Esophagus muscularis mucosa (tissue), 4 donors: ENCODE measurements around the gene TK1. TPM values are rescaled to one million over a fixed set of nuclear protein-coding genes. Genes with fewer than 3 reads are reported as not detected.

Experiments
- DNase-seq: peaks from one replicate; pipeline ENCODE4 v3.0.0-alpha.2; 2017; ENCODE audit errors: extremely low spot score
- H3K27ac ChIP-seq, 4 donors: fragments of 200-600 bp; sonication (generic); replicated peaks in 1 of 4; 1 replicate in 3 of 4; 2 replicates in 1 of 4; pipeline ENCODE4 v1.5.1; 2016 to 2019; ENCODE audit warnings: mild to moderate bottlenecking in 1 of 4
- H3K27me3 ChIP-seq, 4 donors: fragments of 200-600 bp; sonication (generic); one replicate each; pipeline versions ENCODE4 v1.5.1 to v1.6.0; 2016 to 2019
- H3K36me3 ChIP-seq, 4 donors: fragments of 200-600 bp; sonication (generic); one replicate each; pipeline ENCODE4 v1.5.1; 2016 to 2019
- H3K4me1 ChIP-seq, 4 donors: fragments of 200-600 bp; sonication (generic); one replicate each; pipeline ENCODE4 v1.5.1; 2016 to 2019
- H3K4me3 ChIP-seq, 4 donors: fragments of 200-600 bp; sonication (generic); 1 replicate in 2 of 4; 2 replicates in 2 of 4; pipeline ENCODE4 v1.5.1; 2016 to 2019; ENCODE audit warnings: mild to moderate bottlenecking in 4 of 4, moderate library complexity in 1 of 4
- H3K9me3 ChIP-seq, 4 donors: fragments of 200-600 bp; sonication (generic); 1 replicate in 3 of 4; 2 replicates in 1 of 4; pipeline ENCODE4 v1.5.1; 2016 to 2019
- EP300 ChIP-seq: sonication (generic); formaldehyde crosslinking; IDR thresholded peaks from one replicate; pipeline ENCODE4 v1.6.1; 2017; ENCODE audit warnings: antibody characterized with exemption
- POLR2A ChIP-seq: fragments of 450-650 bp; IDR thresholded peaks from one replicate; pipeline ENCODE4 v1.6.1; 2017; ENCODE audit warnings: antibody characterized with exemption, moderate library complexity, mild to moderate bottlenecking, low read depth
- POLR2AphosphoS5 ChIP-seq, 2 donors: sonication (generic); formaldehyde crosslinking; IDR thresholded peaks; one replicate each; pipeline ENCODE4 v1.6.1; 2017; ENCODE audit warnings: antibody characterized with exemption in 2 of 2
- WGBS: methylation state at CpG from one replicate; pipeline ENCODE4 v1.1.5; 2018; 5-methylcytosine and 5-hydroxymethylcytosine counted together
- intact Hi-C: fragments of 100-400 bp; cut with DNase I; formaldehyde crosslinking; loops from one replicate; pipeline ENCODE4 v1.15.1; 2023
- total RNA-seq, 4 donors: library from RNA; depleted of rRNA; stranded (reverse); fragments of >200 nt; gene quantifications; one replicate each; pipeline versions ENCODE4 v1.1.0 to v1.2.1, GENCODE V29; 2016
- TF ChIP-seq, protein P1 (sequence below), 3 experiments: fragments of 200-600 bp in 2 of 3; fragments of 450-650 bp in 1 of 3; sonication (generic) in 2 of 3; IDR thresholded peaks; one replicate each; pipeline ENCODE4 v1.5.1; 2017 to 2019; ENCODE audit warnings: antibody characterized with exemption in 3 of 3, mild to moderate bottlenecking in 2 of 3, moderate library complexity in 1 of 3

TK1 gene
- total RNA-seq, 4 donors from 2014 or later = 7.9 to 22.1 (median 14.5) TPM

DNA sequence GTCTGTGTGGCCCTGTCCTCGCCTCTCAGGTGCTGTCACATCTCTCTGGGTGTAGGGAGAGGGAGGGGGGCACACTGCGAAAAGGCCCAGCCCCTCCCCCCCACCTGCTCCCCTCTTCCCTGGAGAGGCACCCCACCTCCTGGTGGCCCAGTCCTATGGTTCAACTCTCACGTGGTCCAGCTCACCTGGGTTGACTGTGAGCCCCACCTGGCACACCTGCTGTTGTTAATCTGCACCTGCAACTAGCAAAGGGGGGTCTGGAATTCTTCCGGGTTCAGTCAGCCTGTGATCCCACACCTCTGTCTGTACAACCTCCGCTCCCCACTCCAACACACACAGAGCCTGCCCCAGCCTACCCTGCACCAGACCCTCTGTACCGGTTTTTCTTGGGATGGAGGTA is 20.4 kb downstream of the TK1 start:
- TF ChIP-seq, protein P1, sequence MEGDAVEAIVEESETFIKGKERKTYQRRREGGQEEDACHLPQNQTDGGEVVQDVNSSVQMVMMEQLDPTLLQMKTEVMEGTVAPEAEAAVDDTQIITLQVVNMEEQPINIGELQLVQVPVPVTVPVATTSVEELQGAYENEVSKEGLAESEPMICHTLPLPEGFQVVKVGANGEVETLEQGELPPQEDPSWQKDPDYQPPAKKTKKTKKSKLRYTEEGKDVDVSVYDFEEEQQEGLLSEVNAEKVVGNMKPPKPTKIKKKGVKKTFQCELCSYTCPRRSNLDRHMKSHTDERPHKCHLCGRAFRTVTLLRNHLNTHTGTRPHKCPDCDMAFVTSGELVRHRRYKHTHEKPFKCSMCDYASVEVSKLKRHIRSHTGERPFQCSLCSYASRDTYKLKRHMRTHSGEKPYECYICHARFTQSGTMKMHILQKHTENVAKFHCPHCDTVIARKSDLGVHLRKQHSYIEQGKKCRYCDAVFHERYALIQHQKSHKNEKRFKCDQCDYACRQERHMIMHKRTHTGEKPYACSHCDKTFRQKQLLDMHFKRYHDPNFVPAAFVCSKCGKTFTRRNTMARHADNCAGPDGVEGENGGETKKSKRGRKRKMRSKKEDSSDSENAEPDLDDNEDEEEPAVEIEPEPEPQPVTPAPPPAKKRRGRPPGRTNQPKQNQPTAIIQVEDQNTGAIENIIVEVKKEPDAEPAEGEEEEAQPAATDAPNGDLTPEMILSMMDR (IDR thresholded peaks at IDR 0.05) = no peak
- no peak for TF ChIP-seq POLR2AphosphoS5 (IDR thresholded peaks at IDR 0.05)
- TF ChIP-seq EP300 = no peak
- no peak for TF ChIP-seq POLR2A
- H3K36me3 ChIP-seq = peaks cover 0 to 16% (median 10%) of the 10 kb centered on the region in 4 donors
- DNase-seq = no peak
- H3K9me3 ChIP-seq = no peaks in the 10 kb centered on the region
- intact Hi-C loops = loop anchor here (5.0 kb wide), 1 partner anchor 86 kb away; no protein-coding TSS in a partner anchor
- H3K4me3 ChIP-seq = no peak overlapping the region
- H3K27ac ChIP-seq = no peak overlapping the region
- H3K4me1 ChIP-seq = peaks cover 23 to 33% (median 32%) of the 10 kb centered on the region in 4 donors
- no peaks in the 10 kb centered on the region for H3K27me3 ChIP-seq
- WGBS = 65% methylated on average over 6 of the region's 6 CpGs

- intact Hi-C loops = loop anchor here (5.0 kb wide), 1 partner anchor 87 kb away; no protein-coding TSS in a partner anchor
- H3K4me3 ChIP-seq = no peak overlapping the region
- 97% methylated on average over 15 of the region's 16 CpGs for WGBS
- no peak for TF ChIP-seq POLR2A
- no peak for TF ChIP-seq POLR2AphosphoS5 (IDR thresholded peaks at IDR 0.05)
- TF ChIP-seq, protein P1 (IDR thresholded peaks at IDR 0.05) = no peak
- TF ChIP-seq EP300 = no peak
- H3K36me3 ChIP-seq = peaks cover 0 to 1% (median 0%) of the 10 kb centered on the region in 4 donors
- H3K27ac ChIP-seq = no peak overlapping the region
- H3K4me1 ChIP-seq = peaks cover 10 to 18% (median 17%) of the 10 kb centered on the region in 4 donors
- no peaks in the 10 kb centered on the region for H3K9me3 ChIP-seq
- no peak for DNase-seq
- no peaks in the 10 kb centered on the region for H3K27me3 ChIP-seq
Observed at GRCh38 chr17:78164748-78165607, 21.9 kb downstream of the TK1 start.

DNA sequence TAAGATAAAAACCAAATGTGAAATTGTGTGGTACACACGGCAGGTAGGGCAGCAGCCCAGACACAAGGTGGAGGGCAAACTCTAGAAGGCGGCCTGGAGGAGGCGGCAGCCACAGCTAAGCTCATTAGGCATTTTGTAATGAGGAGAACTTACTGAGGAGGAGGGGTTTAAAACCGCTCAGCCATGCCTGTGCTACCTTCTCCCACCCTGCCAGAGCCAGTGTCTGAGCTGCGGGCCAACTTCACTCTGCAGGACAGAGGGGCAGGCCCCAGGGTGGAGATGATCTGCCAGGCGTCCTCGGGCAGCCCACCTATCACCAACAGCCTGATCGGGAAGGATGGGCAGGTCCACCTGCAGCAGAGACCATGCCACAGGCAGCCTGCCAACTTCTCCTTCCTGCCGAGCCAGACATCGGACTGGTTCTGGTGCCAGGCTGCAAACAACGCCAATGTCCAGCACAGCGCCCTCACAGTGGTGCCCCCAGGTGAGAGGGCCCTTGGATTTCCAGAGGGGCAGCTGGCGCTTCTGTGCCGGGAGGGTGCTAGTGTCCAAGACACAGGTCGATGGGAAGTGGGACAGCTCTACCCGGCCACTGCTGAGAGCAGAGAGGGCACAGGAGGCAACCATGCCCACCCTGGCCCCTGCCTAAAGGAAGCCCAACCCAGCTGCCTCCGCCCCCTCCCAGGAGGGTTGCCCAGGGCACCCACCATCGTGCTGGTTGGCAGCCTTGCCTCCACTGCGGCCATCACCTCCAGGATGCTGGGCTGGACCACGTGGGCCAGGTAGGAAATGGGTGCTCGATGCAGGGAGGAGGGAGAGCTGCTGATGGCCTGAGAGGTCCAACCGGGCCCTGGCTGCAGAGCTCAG is 22.7 kb downstream of the TK1 start:
- intact Hi-C loops = no loop called here
- Histone ChIP-seq H3K27me3 (no peaks in the 10 kb centered on the region), H3K4me1 (peaks cover 5 to 10% (median 9%) of the 10 kb centered on the region in 4 donors), H3K9me3 (no peaks in the 10 kb centered on the region), H3K4me3 (no peak overlapping the region), H3K36me3 (no peaks in the 10 kb centered on the region), H3K27ac (no peak overlapping the region)
- no peak for DNase-seq
- WGBS = 87% methylated on average over 7 of the region's 22 CpGs
- TF ChIP-seq POLR2AphosphoS5 (IDR thresholded peaks at IDR 0.05) (no peak), EP300 (no peak), POLR2A (no peak)
- TF ChIP-seq, protein P1 (IDR thresholded peaks at IDR 0.05) = no peak

- DNase-seq = no peak
- Histone ChIP-seq H3K4me1 (no peaks in the 10 kb centered on the region), H3K4me3 (no peak overlapping the region), H3K9me3 (no peaks in the 10 kb centered on the region), H3K27ac (no peak overlapping the region), H3K36me3 (no peaks in the 10 kb centered on the region), H3K27me3 (no peaks in the 10 kb centered on the region)
- intact Hi-C loops = no loop called here
- WGBS = 79% methylated on average over 10 of the region's 10 CpGs
- TF ChIP-seq POLR2AphosphoS5 (IDR thresholded peaks at IDR 0.05) (no peak), EP300 (no peak)
Observed at GRCh38 chr17:78159575-78160158, 27.2 kb downstream of the TK1 start.
